B cell (primary cell): ENCODE data around the gene TRAPPC5. TPM values are rescaled to one million over a fixed set of nuclear protein-coding genes. Genes with fewer than 3 reads are reported as not detected.

Experiments used
- ATAC-seq: fragments of 200-7000 bp; cut with Tn5 transposase; one replicate; pipeline ENCODE4 v1.10.0; 2021; ENCODE audit warnings: low read depth, mild to moderate bottlenecking, moderate number of reproducible peaks, moderate library complexity
- CTCF ChIA-PET: fragments of 350-600 bp; sonication (Branson Sonifier 250); formaldehyde crosslinking; loops from one replicate; lab custom pipeline; 2021; ENCODE audit warnings: antibody characterized with exemption, inconsistent platforms; lab: Charles Lee
- POLR2A ChIA-PET: fragments of 350-600 bp; sonication (Branson Sonifier 250); formaldehyde crosslinking; loops from one replicate; lab custom pipeline; 2021; ENCODE audit warnings: antibody characterized with exemption; lab: Charles Lee
- DNase-seq: peaks from one replicate; pipeline ENCODE4 v3.0.0; 2013
- H2AFZ ChIP-seq: 2 replicates; pipeline ENCODE4 v1.6.1; 2012; ENCODE audit warnings: mild to moderate bottlenecking, low read depth, low read length; ENCODE audit not compliant: insufficient read depth, poor library complexity, severe bottlenecking
- H3K27ac ChIP-seq, 2 donors: 1 replicate in 1 of 2; 2 replicates in 1 of 2; pipeline ENCODE4 v1.5.1; 2012 to 2013; ENCODE audit warnings: low read length in 2 of 2, mild to moderate bottlenecking in 2 of 2, moderate library complexity in 1 of 2
- H3K27me3 ChIP-seq, 4 experiments: fragments of 200-600 bp in 1 of 4; sonication (generic) in 1 of 4; replicated peaks in 1 of 4; 1 replicate in 2 of 4; 2 replicates in 2 of 4; pipeline versions ENCODE4 v1.6.1 to v1.7.0; 2013 to 2016; ENCODE audit warnings: low read length in 3 of 4, mild to moderate bottlenecking in 2 of 4, mixed read lengths in 1 of 4, moderate library complexity in 1 of 4; ENCODE audit not compliant: insufficient read depth in 4 of 4, control insufficient read depth in 3 of 4; ENCODE audit errors: control extremely low read depth in 1 of 4
- H3K36me3 ChIP-seq, 2 experiments: replicated peaks in 1 of 2; 1 replicate in 1 of 2; 2 replicates in 1 of 2; pipeline versions ENCODE4 v1.6.1 to v1.7.1; 2013; ENCODE audit warnings: low read length in 1 of 2; ENCODE audit not compliant: insufficient read depth in 2 of 2, control insufficient read depth in 1 of 2; ENCODE audit errors: control extremely low read depth in 1 of 2, extremely low read depth in 1 of 2
- H3K4me1 ChIP-seq, 2 donors: fragments of 200-600 bp in 1 of 2; sonication (generic) in 1 of 2; 1 replicate in 1 of 2; 2 replicates in 1 of 2; pipeline versions ENCODE4 v1.5.1 to v1.6.1; 2013 to 2017; ENCODE audit warnings: low read length in 2 of 2; ENCODE audit not compliant: control insufficient read depth in 2 of 2, insufficient read depth in 2 of 2
- H3K4me2 ChIP-seq: replicated peaks from 2 replicates; pipeline ENCODE3; 2012; ENCODE audit warnings: mild to moderate bottlenecking, low read depth, low read length; ENCODE audit not compliant: poor library complexity, severe bottlenecking
- H3K4me3 ChIP-seq, 5 experiments: fragments of 200-600 bp in 1 of 5; sonication (generic) in 1 of 5; 1 replicate in 3 of 5; 2 replicates in 2 of 5; pipeline versions ENCODE4 v1.5.1 to v1.7.0; 2011 to 2016; ENCODE audit warnings: low read length in 4 of 5, mild to moderate bottlenecking in 4 of 5, low read depth in 2 of 5, control low read depth in 1 of 5, moderate library complexity in 1 of 5; ENCODE audit not compliant: insufficient read depth in 1 of 5; ENCODE audit errors: control extremely low read depth in 1 of 5, extremely low read depth in 1 of 5
- H3K79me2 ChIP-seq: fragments of 200-600 bp; sonication (generic); one replicate; pipeline ENCODE4 v1.6.0; 2016; ENCODE audit warnings: low read length; ENCODE audit not compliant: control insufficient read depth, insufficient read depth
- H3K9ac ChIP-seq: fragments of 200-600 bp; sonication (generic); 2 replicates; pipeline ENCODE4 v1.6.1; 2017; ENCODE audit warnings: mild to moderate bottlenecking, low read length, moderate library complexity
- H3K9me3 ChIP-seq, 3 donors: one replicate each; pipeline versions ENCODE4 v1.6.1 to v1.7.1; 2013; ENCODE audit warnings: low read length in 2 of 3; ENCODE audit not compliant: control insufficient read depth in 2 of 3, insufficient read depth in 1 of 3; ENCODE audit errors: control extremely low read depth in 1 of 3
- H4K20me1 ChIP-seq: 2 replicates; pipeline ENCODE4 v1.6.0; 2012; ENCODE audit warnings: mild to moderate bottlenecking, low read length; ENCODE audit not compliant: insufficient read depth, control insufficient read depth, poor library complexity, severe bottlenecking
- H3K27ac Mint-ChIP-seq: one replicate; pipeline ENCODE4 v1.8.0; 2021; ENCODE audit warnings: mixed read lengths
- H3K27me3 Mint-ChIP-seq: one replicate; pipeline ENCODE4 v1.8.0; 2021; ENCODE audit warnings: mixed read lengths
- H3K4me1 Mint-ChIP-seq: one replicate; pipeline ENCODE4 v1.8.0; 2021; ENCODE audit warnings: mixed read lengths
- H3K4me3 Mint-ChIP-seq: one replicate; pipeline ENCODE4 v1.8.0; 2021; ENCODE audit warnings: mixed read lengths
- H3K9me3 Mint-ChIP-seq: one replicate; pipeline ENCODE4 v1.8.0; 2022; ENCODE audit warnings: mixed read lengths; ENCODE audit not compliant: insufficient read depth
- CTCF ChIP-seq: fragments of 200-600 bp; IDR thresholded peaks from one replicate; pipeline ENCODE4 v1.8.0; 2022; ENCODE audit warnings: antibody characterized with exemption, mild to moderate bottlenecking
- EZH2 ChIP-seq: IDR thresholded peaks from 2 replicates; pipeline ENCODE4 v1.6.1; 2012; ENCODE audit warnings: borderline replicate concordance, low read depth, mild to moderate bottlenecking, moderate library complexity, low read length; ENCODE audit not compliant: insufficient read depth, poor library complexity, severe bottlenecking
- WGBS: methylation state at CpG from one replicate; pipeline ENCODE4 v1.1.5; 2013; ENCODE audit warnings: missing lambda C conversion rate; ENCODE audit not compliant: insufficient coverage; 5-methylcytosine and 5-hydroxymethylcytosine counted together
- intact Hi-C: fragments of 100-400 bp; cut with micrococcal nuclease; formaldehyde crosslinking; loops from one replicate; pipeline ENCODE4 v1.10.0; 2022
- polyA plus RNA-seq: library from polyadenylated mRNA; depleted of rRNA; stranded (reverse); fragments of >200 nt; gene quantifications from 2 replicates; pipeline ENCODE4 v1.2.3, GENCODE V29; 2012
- total RNA-seq, 2 donors: library from RNA; stranded (reverse); fragments of 120-200 nt in 1 of 2; gene quantifications; 1 replicate in 1 of 2; 2 replicates in 1 of 2; pipeline versions ENCODE4 v1.2.3 to v1.2.4, GENCODE V29; 2013 to 2022

TRAPPC5 gene
- total and polyA plus RNA-seq, 2 donors (not counting 1 experiment from before 2014, with no cell fraction given): 61.5 to 64.9 TPM

GRCh38 chr19:7729831-7730285 lies 49.2 kb downstream of the TRAPPC5 start:
- TF ChIP-seq EZH2 (peak; percentile 58), CTCF (no peak)
- POLR2A ChIA-PET: no interaction called here
- Histone ChIP-seq H3K36me3 (no peaks in the 10 kb centered on the region), H3K9ac (peak overlapping the region; percentile 53), H3K79me2 (no peaks in the 10 kb centered on the region), H3K9me3 (peaks cover 0 to 24% (median 0%) of the 10 kb centered on the region in 3 donors), H3K27ac (no peak overlapping the region), H4K20me1 (no peaks in the 10 kb centered on the region), H3K4me2 (peak overlapping the region; percentile 77), H3K4me3 (peak overlapping the region in 4 of 5 experiments; percentile 35 to 51 (median 45)), H3K4me1 (peaks cover 27 to 40% of the 10 kb centered on the region in 2 donors), H3K27me3 (peaks cover 0 to 40% (median 20%) of the 10 kb centered on the region in 4 experiments), H2AFZ (peak overlapping the region; percentile 70)
- H3K27ac Mint-ChIP-seq: no peak overlapping the region
- H3K4me1 Mint-ChIP-seq: peaks cover 34% of the 10 kb centered on the region
- peak overlapping the region; percentile 83 for H3K4me3 Mint-ChIP-seq
- intact Hi-C loops: no loop called here
- CTCF ChIA-PET: interaction anchor here (0.9 kb wide), 1 partner anchor 18 kb away, joined by 3 read pairs; the partner anchor contains the start of gene CD209
- WGBS: 8% methylated on average over 34 of the region's 34 CpGs
- DNase-seq (peak; percentile 66), ATAC-seq (peak; percentile 62)
- H3K27me3 Mint-ChIP-seq: peaks cover 27% of the 10 kb centered on the region
- H3K9me3 Mint-ChIP-seq: no peaks in the 10 kb centered on the region
